Measurements from ENCODE around the gene NPTX1. TPM values are rescaled to one million over a fixed set of nuclear protein-coding genes. Genes with fewer than 3 reads are reported as not detected.

NPTX1 gene
- polyA plus RNA-seq, 3 donors, result 0.83 to 1.5 (median 1.3) TPM

GRCh38 chr17:80481284-80482057 lies 5.1 kb upstream of the NPTX1 start:
- DNase-seq (ENCODE audit: low read depth in 3 of 3, low spot score in 2 of 3), result no peak

GRCh38 chr17:80480248-80480647 lies 3.8 kb upstream of the NPTX1 start:
- DNase-seq (ENCODE audit: low read depth in 3 of 3, low spot score in 2 of 3), result no peak

- no peak for DNase-seq (ENCODE audit: low read depth in 3 of 3, low spot score in 2 of 3)
Measured at GRCh38 chr17:80479246-80479566, 2.8 kb upstream of the NPTX1 start.

- no peak for DNase-seq (ENCODE audit: low read depth in 3 of 3, low spot score in 2 of 3)
Measured at GRCh38 chr17:80478487-80479245, 2.3 kb upstream of the NPTX1 start.

- DNase-seq (ENCODE audit: low read depth in 3 of 3, low spot score in 2 of 3), result no peak
Measured at GRCh38 chr17:80477647-80478478, 1.5 kb upstream of the NPTX1 start.

GRCh38 chr17:80476877-80477646 lies 655 bp upstream of the NPTX1 start:
- no peak for DNase-seq (ENCODE audit: low read depth in 3 of 3, low spot score in 2 of 3)

GRCh38 chr17:80474961-80475909 lies 1.2 kb downstream of the NPTX1 start:
- DNase-seq (ENCODE audit: low read depth in 3 of 3, low spot score in 2 of 3), result no peak

- DNase-seq (ENCODE audit: low read depth in 3 of 3, low spot score in 2 of 3), result no peak
Measured at GRCh38 chr17:80474231-80474960, 2.0 kb downstream of the NPTX1 start.

- no peak for DNase-seq (ENCODE audit: low read depth in 3 of 3, low spot score in 2 of 3)
Measured at GRCh38 chr17:80473701-80474100, 2.7 kb downstream of the NPTX1 start.

- DNase-seq (ENCODE audit: low read depth in 3 of 3, low spot score in 2 of 3), result no peak
Measured at GRCh38 chr17:80472996-80473395, 3.4 kb downstream of the NPTX1 start.

GRCh38 chr17:80471922-80472321 lies 4.5 kb downstream of the NPTX1 start:
- no peak for DNase-seq (ENCODE audit: low read depth in 3 of 3, low spot score in 2 of 3)

- DNase-seq (ENCODE audit: low read depth in 3 of 3, low spot score in 2 of 3), result no peak
Measured at GRCh38 chr17:80470603-80471002, 5.8 kb downstream of the NPTX1 start.

GRCh38 chr17:80469667-80470066 lies 6.7 kb downstream of the NPTX1 start:
- DNase-seq (ENCODE audit: low read depth in 3 of 3, low spot score in 2 of 3), result no peak

- DNase-seq (ENCODE audit: low read depth in 3 of 3, low spot score in 2 of 3), result no peak
Measured at GRCh38 chr17:80468781-80469493, 7.5 kb downstream of the NPTX1 start.

GRCh38 chr17:80468242-80468641 lies 8.2 kb downstream of the NPTX1 start:
- no peak for DNase-seq (ENCODE audit: low read depth in 3 of 3, low spot score in 2 of 3)

GRCh38 chr17:80466188-80466705 lies 10.2 kb downstream of the NPTX1 start:
- DNase-seq (ENCODE audit: low read depth in 3 of 3, low spot score in 2 of 3), result no peak

GRCh38 chr17:80465327-80465974 lies 11.0 kb downstream of the NPTX1 start:
- no peak for DNase-seq (ENCODE audit: low read depth in 3 of 3, low spot score in 2 of 3)

Measured in right renal cortex interstitium (tissue), 3 donors.